NCI-H2171 (cell line): ENCODE measurements around the gene VASN.
"Not testable (repeated sequence)": the region's sequence is repeated elsewhere in the genome, so short reads cannot be mapped to it uniquely, and the experiment has no call there.

Source experiments
- DNase-seq: peaks from one replicate; lab custom pipeline; 2025; lab: John Stamatoyannopoulos, UW

VASN gene

DNA sequence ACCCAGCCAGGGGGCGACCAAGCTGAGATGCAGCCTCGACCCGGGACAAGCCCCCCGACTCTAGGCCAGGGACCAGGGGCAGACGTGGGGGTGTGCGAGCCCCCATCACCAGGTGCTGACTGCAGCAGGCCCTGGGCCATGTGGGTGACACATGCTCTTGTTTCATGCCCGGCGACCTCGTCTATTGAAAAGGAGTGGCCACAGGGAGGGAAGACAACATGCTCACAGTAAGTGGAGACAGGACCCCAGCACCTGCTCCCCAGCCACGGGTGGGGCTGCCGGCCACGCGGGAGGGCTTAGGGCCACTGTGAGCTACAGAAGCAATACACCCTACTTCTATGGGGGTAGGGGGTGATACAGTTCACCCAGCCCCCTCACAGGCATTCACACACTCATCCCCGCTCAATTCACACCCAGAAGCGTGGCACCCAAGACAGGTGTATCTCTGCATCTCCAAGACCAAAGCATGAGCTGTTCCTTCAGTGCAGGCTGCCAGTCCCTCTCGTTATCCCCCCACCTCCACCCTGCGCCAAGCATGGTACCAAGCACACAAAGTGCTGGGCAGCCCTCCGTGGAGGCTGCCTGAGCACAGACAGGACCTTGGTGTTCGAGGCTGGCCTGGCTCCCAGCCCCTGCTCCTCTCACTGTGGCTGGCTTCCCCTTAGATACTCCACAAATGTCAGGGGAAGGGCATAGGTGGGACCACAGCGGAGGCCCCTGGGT, 13.6 kb downstream of the VASN start:
- no peak for DNase-seq

DNA sequence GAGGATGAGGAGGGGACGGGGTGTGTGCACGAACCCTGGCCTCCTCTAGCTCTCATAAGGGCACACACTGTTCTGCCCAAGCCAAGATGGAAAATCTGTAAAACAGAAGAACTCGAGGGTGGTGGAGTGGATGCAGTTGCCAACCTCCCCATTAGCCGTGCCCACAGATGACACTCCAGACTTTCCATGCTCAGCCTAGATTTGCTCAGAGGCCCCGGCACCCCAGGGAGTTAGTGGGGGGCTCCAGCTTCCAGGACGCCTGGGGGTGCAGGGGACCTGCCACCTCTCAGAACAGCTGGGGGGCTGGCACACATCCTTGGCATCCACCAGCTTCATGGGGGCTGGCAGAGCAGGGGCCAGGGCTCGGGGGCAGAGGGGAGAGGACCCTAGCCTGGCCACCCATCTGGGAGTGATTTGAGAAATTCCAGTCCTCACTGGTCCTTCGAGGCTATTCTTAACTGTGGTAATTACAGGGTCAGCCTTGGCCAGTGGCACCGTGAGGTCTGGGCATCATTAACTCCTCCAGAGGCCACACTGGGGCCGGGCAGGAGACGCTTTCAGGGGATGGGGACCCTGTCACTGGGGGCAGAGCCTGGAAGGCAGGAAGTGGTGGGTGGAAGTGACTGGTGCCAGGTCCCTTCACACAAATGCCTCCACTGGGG, 14.3 kb downstream of the VASN start:
- no peak for DNase-seq

DNA sequence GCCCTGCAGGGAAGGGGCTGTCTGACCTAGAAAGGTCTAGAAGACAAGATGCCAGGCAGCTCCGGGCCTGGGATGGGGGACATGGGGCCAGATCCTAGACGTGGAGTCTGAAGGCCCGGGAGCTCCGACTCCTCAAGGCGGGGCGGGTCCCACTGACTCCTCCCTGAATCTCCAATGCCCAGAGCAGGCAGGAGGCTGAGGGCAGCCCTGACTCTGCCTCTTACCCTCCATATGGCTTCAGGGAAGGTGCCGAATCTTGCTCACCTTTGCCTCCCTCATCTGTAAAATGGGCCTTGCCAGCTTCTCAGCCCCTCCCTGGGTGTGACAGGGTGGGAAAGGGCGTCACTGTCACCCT, 14.8 kb downstream of the VASN start:
- no peak for DNase-seq

DNA sequence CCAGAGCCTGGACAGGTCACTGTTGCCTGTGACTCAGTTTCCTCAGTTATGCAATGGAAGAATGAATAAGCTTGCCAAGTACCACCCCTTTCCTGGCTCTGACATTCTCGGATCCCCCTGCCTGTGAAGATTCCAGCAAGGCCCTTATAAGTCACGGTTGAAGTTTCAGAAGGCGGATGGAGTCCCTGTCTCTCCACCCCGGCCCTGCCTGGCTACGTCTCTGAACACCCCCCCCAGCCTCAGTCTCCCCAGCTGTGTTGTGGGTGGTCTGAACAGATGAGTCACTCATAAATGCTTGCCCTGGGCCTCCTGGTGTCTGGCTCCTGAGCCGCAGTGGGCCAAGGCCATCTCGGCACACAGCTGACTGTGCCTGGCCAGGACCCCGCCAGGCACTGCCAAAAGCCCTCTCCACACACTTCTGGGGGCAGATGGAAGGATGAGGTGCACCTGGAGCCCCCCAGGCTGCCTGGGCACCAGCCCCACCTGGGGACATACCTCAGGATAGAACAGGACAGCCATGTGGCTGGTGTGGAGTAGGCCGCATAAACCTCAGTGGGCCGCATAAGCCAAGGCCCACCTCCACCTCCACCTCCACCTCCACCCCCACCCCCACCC, 15.4 kb downstream of the VASN start:
- DNase-seq = no peak

DNA sequence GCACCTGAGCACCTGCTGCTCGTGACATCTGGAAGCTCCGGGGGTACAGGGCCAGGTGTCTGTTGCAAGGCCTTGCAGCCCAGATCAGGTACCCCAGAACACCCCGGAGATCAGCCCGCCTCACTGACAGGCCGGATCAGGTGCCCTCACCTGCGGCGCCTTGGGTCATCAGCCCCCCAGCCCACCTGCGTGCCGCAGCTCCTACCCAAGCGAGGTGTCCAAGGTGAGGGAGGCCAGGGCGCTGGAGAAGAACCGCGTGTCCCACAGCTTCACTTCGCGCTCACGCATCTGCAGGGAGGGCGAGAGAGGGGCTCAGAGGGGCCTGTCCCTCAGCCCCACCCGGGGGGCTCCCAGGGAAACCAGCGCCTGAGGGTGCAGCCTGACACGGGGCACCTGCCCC, 16.1 kb downstream of the VASN start:
- no peak for DNase-seq

DNA sequence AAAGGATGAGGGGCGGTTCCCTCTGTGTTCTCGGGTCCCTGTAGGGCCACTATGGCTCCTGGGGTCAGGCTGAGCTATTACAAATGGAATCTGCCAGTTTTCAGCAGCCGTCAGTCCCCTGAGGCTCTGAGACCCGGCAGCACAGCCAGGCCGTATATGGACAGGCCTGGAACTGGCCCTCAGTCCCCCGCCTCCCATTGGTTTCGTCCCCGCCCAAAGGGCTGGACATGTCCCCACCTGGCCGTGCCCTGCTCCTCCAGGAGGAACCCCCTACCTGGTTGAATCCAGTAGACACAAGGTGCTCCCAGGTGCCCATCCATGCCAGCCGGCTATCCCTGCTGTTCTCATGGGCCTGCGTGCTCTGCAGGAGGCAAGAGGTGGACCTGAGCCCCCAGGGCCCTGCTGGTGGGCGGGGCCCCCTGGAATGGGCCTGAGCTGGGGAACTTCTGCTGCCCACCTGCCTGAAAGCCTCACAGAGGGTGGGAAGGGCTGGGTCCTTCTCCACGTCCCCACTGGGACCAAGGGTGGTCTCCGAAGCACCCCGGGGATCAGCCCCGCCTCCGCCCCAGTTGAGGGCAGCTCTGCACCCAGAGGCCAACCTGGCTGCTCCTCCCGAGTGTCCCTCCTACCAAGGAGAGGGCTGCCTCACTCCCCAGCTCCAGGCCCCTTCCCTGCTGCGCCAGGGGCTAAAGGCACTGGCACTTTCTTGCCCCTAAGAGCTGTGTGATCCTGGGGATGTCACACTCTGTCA, 16.8 kb downstream of the VASN start:
- DNase-seq = no peak

DNA sequence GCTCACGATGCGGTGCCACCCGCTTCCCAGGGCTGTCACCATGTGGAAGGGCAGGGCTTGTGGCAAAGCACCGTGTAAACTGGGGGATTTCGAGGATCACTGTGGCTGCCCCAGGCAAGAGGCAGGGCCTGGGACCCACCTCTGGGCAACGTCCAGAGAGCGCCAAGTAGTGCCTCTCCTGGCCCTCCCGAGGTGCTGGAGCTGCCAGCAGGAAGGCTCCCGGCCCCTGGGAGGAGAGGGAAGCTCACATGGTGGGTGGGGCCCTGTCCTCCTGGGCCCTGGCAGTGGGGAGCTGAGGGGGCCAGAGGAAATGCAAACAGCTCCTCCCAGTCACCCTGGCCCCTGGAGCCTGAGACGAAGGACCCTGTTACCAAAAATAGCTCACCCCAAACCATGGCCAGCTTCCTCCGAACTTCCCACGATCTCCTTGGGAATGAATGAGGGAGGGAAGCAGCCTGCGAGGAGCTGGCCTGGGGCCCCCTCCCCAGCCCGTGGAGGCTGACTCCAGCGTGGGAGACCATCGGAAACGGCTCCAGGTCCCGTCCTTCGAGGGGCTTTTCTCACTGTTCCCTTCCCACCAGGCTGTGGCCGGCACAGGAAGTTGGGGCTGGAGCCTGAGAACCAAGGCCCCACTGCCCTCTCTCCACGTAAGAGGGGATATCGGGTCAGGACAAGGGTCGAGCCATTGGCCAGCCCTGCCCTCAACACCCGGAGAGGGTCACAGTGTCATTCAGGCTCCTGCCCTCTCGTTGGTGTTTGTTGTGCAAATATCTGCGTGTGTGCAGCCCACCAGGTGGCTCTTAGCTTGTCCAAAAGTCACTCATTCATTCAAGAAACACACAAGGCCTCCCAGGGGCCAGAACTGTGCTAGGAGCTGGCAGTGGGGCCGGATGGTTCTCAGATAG, 17.7 kb downstream of the VASN start:
- DNase-seq = no peak

DNA sequence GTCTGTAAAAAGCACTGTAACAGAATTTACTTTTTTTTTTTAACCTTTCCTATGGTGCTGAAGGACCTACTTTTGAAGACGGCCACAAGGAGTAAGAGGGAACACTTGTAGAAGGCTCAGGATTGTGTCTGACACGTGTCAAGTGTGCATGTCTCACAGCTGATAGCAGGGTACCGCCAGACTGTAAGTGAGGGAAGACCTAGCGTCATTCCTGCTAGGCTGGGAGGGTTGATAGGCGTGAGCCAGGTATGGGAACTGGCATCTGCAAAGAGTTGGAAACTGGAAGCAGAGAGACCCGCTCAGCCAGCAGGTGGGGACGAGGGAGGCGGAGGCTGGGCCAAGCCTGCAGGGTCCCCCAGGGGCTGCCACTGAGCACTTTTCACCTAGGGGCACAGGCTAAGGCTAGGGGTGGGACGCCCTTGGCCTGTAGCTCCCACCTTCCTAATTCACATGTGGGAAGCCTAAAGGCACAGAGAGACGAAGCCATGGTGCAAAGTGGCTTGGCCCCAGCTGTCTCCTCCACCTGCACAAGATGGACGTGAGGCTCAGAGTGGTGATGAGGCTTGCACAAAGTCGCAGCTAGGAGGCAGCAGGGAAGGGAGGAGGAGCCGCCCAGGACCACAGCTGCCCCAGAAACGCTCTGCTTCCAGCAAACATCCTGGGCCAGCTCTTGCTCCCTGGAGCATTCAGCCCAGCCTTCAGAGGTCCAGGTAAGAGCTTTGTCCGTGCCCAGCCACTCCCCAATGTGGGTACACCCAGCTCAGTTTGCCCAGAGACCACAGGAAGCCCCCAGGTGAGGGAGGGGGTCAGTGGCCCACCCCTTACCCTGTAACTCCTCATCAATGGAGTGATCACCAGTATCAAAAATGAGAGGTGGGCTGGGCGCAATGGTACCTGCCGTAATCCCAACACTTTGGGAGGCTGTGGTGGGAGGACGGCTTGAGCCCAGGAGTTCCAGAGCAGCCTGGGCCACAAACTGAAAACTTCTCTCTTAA, 18.9 kb downstream of the VASN start:
- DNase-seq = no peak

DNA sequence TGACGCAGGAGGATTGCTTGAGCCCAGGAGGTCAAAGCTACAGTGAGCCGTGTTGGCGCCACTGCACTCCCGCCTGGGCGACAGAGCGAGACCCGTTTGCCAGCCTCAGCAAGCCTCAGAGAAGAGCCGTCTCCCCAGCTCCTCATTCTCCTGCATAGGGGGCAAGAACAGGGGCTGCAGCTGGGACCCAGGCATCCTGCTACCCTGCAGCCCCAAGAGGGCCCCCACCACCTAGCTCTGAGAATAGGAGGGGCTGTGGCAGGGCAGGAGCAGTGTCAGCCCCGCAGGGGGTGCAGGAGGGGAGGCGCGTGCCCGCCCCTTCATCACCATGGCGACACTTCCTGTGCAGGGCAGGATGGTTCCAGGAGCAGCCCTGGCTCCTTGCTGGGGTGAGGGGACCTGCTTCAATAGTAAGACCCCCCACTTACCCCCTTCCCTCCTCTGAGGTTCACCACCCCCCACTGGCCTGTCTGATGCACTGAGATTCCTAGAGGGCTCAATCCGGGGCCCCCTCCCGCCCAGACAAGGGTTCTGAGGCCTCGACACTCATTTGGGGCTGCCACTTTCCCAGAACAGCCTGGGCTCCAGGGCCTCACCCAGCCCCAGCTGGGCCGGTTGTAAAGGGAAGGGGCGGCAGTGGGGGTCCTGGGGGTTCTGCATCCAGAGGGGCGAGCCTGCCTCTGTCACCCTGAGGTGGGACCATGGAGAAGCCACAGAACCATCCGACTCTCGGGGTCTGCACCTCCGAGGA, 20.2 kb downstream of the VASN start:
- DNase-seq = no peak

DNA sequence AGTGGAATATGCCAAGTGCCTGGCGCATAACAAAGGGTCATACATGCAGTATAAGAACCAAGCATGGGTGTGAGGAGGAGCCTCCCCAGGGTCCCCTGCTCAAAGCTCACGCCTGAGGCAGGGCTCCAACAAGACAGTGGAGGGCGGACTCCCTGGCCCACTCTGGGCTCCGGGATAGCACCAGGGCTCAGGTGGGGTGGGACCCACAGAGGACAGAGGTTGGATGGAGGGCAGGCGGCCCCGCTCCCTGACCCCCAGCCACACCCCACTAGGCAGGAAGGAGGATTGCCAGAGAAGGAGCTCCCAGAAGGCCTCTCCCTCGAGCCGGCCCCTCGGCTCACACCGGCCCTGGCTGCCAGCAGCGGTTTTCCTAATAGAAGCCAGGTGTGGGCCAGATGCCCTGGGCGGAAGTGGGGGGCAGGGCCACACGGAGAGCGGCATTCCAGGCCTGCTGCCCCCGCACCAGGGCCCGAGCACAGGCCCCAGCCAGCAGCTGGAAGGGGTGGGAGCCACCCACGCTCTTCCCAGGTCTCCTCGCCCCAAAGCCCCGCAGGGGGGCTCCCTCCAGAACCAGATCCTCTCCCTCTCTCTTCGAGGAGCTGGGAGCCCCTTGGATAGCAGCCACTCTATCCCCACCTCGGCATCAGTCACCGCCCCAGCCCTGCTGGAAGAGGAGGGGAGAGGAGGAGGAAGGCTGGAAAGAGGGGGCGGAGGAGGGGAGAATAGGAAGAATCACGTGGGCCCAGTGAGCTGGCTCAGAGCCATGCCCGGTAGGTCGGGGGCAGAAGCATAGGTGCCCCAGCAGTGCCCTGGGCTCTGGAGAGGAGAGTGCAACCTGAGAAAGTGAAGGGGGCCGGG, 21.0 kb downstream of the VASN start:
- DNase-seq = no peak

DNA sequence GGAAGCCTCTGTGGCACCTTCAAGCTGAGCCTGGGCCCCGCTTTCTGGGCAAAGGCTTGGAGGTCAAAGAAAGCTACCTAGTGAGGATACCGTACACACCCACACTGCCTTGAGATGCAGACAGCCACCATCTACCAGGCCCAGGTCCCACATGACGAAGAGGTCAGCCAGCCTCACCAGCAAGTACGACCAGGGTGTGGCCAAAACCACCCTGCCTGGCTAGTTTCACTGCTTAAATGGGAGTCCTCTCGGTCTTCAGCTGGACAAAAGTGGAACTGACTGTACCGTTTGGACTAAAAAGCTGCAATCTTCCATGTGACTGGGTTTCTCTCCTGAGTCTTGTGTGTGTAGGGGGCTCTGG, 21.6 kb downstream of the VASN start:
- no peak for DNase-seq

DNA sequence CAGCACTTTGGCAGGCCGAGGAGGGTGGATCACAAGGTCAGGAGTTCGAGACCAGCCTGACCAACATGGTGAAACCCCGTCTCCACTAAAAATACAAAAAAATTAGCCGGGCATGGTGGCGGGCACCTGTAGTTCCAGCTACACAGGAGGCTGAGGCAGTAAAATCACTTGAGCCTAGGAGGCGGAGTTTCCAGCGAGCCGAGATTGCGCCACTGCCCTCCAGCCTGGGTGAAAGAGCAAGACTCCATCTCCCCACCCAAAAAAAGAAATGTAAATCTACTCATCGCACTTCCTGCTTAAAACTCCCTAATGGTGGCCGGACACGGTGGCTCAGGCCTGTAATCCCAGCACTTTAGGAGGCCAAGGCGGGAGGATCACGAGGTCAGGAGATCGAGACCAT, 22.2 kb downstream of the VASN start:
- not testable (repeated sequence) for DNase-seq

DNA sequence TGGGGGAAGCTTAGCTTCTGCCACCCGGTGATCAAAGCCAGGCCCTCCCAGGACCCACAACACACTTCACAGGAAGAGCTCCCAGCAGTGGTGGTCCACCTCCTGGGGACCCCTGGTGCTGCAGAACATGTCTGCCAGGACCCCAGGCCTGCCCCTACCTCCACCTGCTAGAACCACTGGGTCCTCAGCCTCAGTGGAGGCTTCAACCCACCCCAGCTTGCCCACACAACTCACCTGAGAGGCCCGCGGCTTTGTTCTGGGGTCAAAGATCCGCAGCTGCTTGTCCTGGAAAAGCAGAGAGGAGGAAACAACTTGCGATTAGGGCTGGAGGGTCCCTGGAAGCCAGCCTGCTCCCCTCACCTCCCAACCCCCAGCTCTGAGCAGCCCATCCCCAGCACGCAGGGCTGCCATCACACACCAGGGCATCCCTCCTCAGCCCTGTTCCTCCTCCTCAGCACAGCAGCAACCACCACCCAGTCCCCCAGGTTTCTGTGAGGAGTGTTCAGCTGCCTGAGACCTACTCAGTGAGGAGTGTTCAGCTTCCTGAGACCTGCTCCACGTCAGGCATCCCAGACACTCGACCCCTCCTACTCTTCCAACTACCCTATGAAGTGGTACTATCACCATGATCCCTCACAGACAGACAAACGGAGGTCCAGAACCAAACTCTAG, 23.5 kb downstream of the VASN start:
- DNase-seq = no peak

DNA sequence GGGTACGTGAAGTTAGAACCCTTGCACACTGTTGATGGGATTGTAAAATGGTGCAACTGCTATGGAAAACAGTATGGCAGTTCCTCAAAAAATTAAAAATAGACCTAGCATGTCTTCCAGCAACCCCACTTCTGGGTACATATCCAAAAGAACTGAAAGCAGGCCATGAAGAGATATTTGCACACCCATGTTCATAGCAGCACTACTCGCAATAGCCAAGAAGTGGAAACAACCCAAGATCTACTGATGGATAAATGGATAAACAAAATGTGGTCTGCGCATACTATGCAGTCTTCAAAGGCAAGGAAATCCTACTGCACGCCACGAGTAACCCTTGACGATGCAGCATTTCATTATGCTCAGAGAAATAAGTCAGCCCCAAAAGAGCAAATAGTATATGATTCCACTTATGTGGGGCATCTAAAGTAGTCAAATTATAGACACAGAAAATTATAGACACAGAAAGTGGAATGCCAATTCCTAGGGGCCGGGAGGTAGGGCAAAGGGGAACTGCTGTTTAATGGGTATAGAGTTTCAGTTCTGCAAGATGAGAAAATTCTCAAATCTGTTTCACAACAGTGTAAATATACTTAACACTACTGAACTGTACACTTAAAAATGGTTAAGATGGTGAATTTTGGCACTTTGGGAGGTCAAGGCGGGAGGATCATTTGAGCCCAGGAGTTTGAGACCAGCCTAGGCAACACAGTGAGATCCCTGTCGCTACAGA, 27.5 kb downstream of the VASN start:
- no peak for DNase-seq

DNA sequence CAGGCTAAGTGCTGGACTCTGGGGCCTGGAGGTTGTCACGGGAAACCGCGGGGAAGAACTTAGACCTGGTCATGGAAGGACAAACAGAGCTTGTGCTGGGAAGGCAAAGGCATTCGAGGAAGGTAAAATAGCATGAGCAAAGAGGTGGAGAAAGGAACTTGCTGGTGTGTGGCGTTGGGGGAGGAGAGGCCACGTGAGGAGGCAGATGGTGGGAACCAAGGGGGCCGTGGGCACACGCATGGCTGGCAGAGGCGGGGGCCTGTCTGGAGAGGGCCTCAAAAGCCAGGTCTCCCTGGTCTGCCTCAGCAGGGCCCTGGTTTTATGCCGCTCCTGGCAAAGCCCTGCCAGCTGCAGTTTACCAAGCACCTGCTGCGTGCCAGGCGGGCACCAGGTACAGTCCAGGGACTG, 29.4 kb downstream of the VASN start:
- no peak for DNase-seq

DNA sequence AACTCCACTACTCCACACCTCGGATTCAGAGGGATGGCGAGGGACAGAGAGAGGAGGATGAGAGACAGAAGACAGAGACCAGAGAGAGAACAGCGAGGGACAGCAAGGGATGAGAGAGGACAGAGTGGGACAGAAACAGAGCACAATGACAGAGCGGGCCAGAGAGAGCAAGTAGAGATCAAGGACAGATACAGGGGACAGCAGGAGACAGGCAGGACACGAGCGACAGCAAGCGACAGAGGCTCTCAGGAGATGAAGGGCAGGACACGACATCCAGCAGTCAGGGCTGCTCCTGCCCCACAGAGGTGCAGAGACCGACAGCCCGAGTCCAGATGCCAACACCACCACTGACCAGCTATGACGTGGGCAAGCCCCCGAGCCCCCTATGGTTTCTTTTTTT, 29.9 kb downstream of the VASN start:
- DNase-seq = no peak

DNA sequence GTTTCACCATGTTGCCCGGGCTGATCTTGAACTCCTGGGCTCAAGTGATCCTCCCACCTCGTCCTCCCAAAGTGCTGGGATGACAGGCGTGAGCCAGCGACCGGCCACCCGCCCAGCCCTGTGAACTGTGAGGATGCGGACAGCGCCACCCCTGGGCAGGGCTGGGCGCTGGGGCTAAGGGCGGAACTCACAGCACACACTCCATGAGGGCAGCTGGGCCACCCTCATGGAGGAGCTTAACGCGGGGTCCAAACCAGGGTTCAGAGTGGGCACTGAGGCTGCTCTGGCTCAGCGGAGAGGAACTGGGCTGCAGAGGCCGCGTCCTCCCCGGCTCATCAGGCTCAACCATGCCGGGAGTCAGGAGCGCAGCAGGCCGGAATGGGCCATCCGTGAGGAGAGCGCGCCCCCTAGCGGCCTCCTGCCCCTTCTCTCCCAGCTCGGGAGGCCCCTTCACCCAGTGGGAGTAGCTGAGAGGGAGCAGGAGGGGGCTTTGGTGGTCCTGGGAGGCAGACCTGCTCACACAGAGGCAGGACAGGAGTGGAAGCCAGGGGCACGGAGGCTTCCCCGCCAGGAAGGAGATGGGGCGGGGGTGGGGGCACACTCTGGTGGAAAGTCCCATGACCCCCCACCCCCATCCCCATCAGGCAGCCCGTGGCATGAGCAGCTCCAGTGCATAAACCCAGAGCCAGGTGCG, 30.9 kb downstream of the VASN start:
- DNase-seq = peak; percentile 70
